HG02943 (cell line): ENCODE measurements around the gene ZBTB20.

Experiments
- ATAC-seq: cut with Tn5 transposase; IDR thresholded peaks from one replicate; pipeline ENCODE4 v1.9.1; 2021; ENCODE audit warnings: mild to moderate bottlenecking, low read depth, moderate library complexity; ENCODE audit not compliant: unreplicated experiment

Gene ZBTB20

GRCh38 chr3:114879059-114880031 is 267.7 kb downstream of the ZBTB20 start:
- peak; percentile 76 for ATAC-seq

DNA sequence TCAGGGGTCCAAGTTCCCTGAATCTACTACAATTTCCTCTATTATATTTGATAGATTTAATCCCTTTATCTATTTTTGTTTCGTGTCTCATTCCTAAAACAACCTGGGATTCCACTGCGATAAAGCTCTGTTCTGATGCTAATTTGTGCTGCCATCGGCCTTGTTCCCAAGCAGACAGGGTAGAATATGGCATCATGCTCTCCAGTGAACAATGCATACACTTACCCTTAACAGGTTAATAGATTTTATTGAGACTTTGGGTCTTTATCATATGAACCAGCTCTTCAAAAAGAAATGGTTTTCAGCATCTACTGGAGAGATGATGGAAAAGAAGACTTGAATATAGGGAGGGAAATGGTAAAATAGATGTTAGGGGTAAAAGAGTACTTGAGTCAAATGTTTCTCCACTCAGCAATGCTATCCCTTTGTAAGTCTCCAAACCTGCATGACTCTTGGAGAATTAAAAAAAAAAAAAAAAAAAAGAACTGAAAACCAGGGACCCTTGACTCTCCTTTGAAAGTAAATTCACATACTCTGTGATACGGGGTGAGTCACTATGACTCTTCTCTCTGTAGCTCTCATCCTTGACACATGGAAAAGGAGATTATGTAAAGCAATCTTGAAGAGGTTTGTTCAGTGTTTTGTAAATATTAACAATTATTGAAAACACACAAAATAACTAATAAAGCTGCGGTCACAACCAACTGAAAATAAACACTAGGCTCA is 268.8 kb downstream of the ZBTB20 start:
- ATAC-seq, result no peak

- no peak for ATAC-seq
These were observed 269.5 kb downstream of the ZBTB20 start for GRCh38 chr3:114877378-114878113.

DNA sequence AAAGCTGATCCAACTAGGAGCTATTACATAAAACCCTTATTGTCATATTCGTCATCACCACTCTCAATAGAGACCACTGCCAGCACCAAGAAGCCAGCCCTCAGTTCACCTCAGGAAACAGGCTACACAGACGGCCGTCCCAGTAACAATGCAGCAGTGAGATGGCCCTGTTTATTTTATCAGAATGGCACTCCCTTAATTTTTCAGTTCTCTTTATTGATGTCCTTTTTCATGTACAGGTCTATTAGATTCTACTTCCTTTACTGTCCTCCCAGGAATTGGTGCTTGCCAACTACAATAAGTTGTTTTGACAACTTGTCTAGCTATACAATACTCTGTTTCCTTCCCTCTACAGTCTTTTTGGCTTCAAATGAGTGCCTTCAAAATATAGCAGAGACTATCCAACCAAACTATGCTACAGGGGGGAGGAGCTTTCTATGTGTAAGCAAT is 272.5 kb downstream of the ZBTB20 start:
- ATAC-seq, result no peak

DNA sequence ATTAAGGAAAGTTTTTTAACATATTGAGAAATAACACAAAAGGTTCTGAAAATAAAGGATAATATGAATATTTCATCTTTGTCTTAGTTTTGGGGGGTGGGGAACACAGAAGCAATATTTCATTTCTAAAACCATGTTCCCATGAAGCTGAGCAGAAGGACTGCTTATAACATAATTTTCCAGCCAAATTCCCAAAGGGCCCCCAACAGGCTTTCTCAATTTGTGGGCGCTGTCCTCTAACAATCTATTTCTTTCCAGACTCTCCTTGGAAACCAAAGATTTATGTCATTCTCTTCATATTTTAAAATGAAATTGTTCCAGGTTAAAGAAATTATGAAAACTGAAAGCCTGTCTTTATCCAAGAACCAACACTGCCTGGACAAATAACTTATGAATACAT is 273.5 kb downstream of the ZBTB20 start:
- no peak for ATAC-seq

GRCh38 chr3:114872588-114872987 is 274.5 kb downstream of the ZBTB20 start:
- ATAC-seq, result no peak

DNA sequence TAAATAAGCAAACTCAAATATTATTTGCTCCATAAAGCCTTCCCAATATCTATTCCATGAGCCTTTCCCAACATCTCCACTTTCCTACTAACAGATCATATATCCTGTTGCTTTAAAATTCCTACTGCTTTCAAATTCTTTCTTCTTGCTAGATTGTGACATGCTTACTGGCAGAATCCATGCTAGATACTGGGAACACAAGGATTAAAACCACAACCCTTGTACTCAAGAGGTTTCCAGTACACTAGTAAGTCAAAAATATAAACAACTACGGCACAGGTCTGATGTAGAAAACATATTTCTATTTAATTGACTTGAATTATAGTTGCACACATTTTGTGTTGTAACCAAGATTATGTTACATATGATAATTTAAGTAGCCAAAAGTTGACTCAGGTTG is 275.0 kb downstream of the ZBTB20 start:
- ATAC-seq, result no peak

GRCh38 chr3:114867835-114868503 is 279.1 kb downstream of the ZBTB20 start:
- no peak for ATAC-seq

GRCh38 chr3:114867359-114867758 is 279.7 kb downstream of the ZBTB20 start:
- no peak for ATAC-seq

- no peak for ATAC-seq
These were observed 280.7 kb downstream of the ZBTB20 start for GRCh38 chr3:114866430-114866829.

- ATAC-seq, result no peak
These were observed 282.1 kb downstream of the ZBTB20 start for GRCh38 chr3:114864970-114865369.

DNA sequence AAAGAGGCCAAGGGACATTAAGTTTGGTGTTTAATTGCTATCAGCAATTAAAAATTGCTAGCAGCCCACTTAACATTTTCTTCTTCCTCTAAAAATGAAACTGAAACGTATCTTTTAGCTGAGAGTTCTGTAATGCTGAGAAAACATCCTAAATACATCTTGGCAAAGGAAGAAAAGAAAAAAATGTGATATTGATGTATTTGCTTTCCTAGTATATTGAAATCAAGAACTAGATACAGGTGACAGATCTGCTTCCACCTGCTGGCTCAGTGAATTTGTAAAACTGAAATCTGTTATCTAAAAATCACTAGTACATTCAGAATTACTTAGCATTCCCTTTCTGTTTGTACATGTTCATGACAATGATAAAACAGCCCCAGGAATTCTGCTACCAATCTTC is 283.2 kb downstream of the ZBTB20 start:
- no peak for ATAC-seq

GRCh38 chr3:114861666-114862065 is 285.4 kb downstream of the ZBTB20 start:
- ATAC-seq, result no peak

DNA sequence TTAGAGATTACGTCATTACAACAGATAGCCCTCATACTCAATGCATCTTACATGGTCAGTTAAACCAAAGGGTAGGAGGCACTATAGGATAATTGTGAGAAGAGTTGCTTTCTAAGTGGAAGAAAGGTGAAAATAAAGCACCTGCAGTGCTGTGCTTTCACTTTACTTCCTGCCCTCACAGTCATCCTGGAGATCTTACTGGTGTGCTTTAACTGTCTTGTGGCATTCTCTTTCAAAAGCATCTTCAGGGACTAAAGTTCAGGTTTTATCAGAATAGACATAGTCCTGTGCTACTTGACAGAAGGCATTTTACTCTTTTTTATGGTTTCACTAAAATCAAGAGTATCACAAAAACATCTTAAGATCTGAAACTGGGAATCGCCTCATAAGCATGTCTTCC is 286.6 kb downstream of the ZBTB20 start:
- no peak for ATAC-seq

- ATAC-seq, result no peak
These were observed 288.8 kb downstream of the ZBTB20 start for GRCh38 chr3:114858329-114858728.

DNA sequence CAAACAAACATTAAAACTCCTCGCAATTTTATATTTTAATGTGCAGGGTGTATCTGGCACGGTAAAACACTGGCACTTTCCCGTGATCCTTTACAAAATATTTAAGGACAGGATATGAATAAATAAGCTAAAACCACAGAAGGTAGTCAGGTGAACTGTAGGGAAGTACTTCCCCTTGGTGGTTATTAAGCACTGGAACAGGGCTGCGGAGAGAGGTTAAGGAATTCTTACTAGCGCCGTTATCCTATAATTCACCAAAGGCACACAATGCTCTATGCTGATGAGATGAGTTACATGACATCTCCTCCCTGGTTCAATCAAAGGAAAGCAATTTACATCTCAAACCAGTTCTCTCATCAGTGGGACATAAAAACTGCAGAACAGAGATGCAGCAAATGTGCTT is 289.8 kb downstream of the ZBTB20 start:
- ATAC-seq, result no peak

DNA sequence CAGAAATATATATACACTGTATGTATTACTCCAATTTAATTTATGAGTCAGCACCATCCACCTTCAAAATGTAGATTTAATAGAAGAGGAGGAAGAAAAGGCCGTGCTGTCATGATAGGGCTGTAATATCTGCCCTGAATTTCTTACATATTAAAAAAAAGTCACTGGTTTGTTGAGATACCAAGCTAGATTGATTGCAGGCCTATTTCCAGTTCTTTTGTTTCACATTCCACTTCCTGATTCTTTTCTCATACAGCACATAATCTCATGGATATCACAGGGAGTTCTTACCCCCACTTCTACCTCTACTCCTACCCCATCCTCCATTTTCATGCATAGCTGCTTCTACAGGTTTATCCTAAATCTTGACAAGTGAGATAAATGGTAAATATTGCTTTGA is 290.3 kb downstream of the ZBTB20 start:
- ATAC-seq, result no peak

GRCh38 chr3:114855839-114856238 is 291.2 kb downstream of the ZBTB20 start:
- no peak for ATAC-seq

DNA sequence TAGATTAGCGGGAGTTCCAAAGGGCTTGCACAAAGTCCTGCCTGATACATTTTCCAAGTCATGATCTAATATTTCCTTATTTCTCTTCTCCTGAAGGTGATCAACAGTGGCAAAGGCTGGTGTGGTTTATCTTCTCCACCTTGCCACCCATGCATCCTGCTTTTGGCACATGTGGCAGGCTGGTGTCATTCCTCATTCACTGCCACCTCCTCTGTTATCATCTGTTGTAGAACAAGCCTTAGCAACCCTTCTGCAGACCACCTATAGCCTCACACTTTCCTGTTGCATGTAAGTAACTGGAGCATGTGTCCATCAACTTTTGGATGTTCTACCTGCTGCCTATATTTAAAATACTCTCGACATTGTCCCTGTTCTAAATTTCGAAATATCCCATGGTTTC is 294.1 kb downstream of the ZBTB20 start:
- ATAC-seq, result no peak

- ATAC-seq, result no peak
These were observed 296.2 kb downstream of the ZBTB20 start for GRCh38 chr3:114850898-114851297.
